Tibial nerve (tissue), 4 donors: ENCODE results near the gene SLC66A2. TPM values are rescaled to one million over a fixed set of nuclear protein-coding genes. Genes with fewer than 3 reads are reported as not detected.

Experiments used
- DNase-seq, 2 donors: peaks; one replicate each; pipeline ENCODE4 v3.0.0-alpha.2; 2019; ENCODE audit warnings: low spot score in 2 of 2
- H3K27ac ChIP-seq, 4 donors: fragments of 200-600 bp; sonication (generic) in 3 of 4; one replicate each; pipeline ENCODE4 v1.5.1; 2017 to 2019; ENCODE audit warnings: mild to moderate bottlenecking in 1 of 4
- H3K27me3 ChIP-seq, 2 donors: fragments of 200-600 bp; sonication (generic) in 1 of 2; one replicate each; pipeline versions ENCODE4 v1.5.1 to v1.6.0; 2017 to 2019
- H3K36me3 ChIP-seq, 3 donors: fragments of 200-600 bp; sonication (generic); one replicate each; pipeline ENCODE4 v1.5.1; 2018 to 2019
- H3K4me1 ChIP-seq, 4 donors: fragments of 200-600 bp; sonication (generic) in 3 of 4; one replicate each; pipeline ENCODE4 v1.5.1; 2017 to 2019
- H3K4me3 ChIP-seq, 4 donors: fragments of 200-600 bp; sonication (generic) in 3 of 4; one replicate each; pipeline ENCODE4 v1.5.1; 2017 to 2019; ENCODE audit warnings: mild to moderate bottlenecking in 1 of 4, moderate library complexity in 1 of 4
- H3K9me3 ChIP-seq, 4 donors: fragments of 200-600 bp; sonication (generic) in 3 of 4; one replicate each; pipeline ENCODE4 v1.5.1; 2017 to 2019
- CTCF ChIP-seq, 5 experiments: fragments of 200-600 bp in 3 of 5; fragments of 450-650 bp in 2 of 5; sonication (generic) in 3 of 5; IDR thresholded peaks; one replicate each; pipeline ENCODE4 v1.5.1; 2016 to 2019; ENCODE audit warnings: antibody characterized with exemption in 5 of 5, mild to moderate bottlenecking in 3 of 5, moderate library complexity in 2 of 5
- EP300 ChIP-seq, 2 donors: sonication (generic); formaldehyde crosslinking; IDR thresholded peaks; one replicate each; pipeline ENCODE4 v1.6.1; 2017; ENCODE audit warnings: antibody characterized with exemption in 2 of 2, mild to moderate bottlenecking in 1 of 2
- POLR2A ChIP-seq, 2 donors: fragments of 450-650 bp; IDR thresholded peaks; one replicate each; pipeline ENCODE4 v1.6.1; 2017; ENCODE audit warnings: antibody characterized with exemption in 2 of 2, mild to moderate bottlenecking in 2 of 2, moderate library complexity in 2 of 2
- WGBS, 2 donors: methylation state at CpG; one replicate each; pipeline ENCODE4 v1.1.5; 2018; 5-methylcytosine and 5-hydroxymethylcytosine counted together
- total RNA-seq, 4 donors: library from RNA; depleted of rRNA; stranded (reverse); fragments of >200 nt; gene quantifications; one replicate each; pipeline ENCODE4 v1.1.0, GENCODE V29; 2016

SLC66A2 gene
- total RNA-seq, 4 donors from 2014 or later: 112 to 361 (median 222) TPM

- DNase-seq: no peak
- WGBS, 2 donors: 78 to 94% methylated on average over 13 to 14 of the region's 14 CpGs
Measured at GRCh38 chr18:79975985-79976680, 24.7 kb upstream of the SLC66A2 start.

GRCh38 chr18:79975043-79975442 is 23.6 kb upstream of the SLC66A2 start:
- no peak overlapping the region for H3K27ac ChIP-seq
- WGBS, 2 donors: 88 to 91% methylated on average over 4 of the region's 4 CpGs
- no peak for TF ChIP-seq POLR2A (IDR thresholded peaks at IDR 0.05)
- no peak for TF ChIP-seq EP300 (IDR thresholded peaks at IDR 0.05)
- TF ChIP-seq CTCF (IDR thresholded peaks at IDR 0.05): no peak
- H3K4me3 ChIP-seq: no peak overlapping the region
- DNase-seq: no peak
- H3K4me1 ChIP-seq: no peaks in the 10 kb centered on the region
- H3K36me3 ChIP-seq: peaks cover 0 to 75% (median 9%) of the 10 kb centered on the region in 3 donors
- no peaks in the 10 kb centered on the region for H3K9me3 ChIP-seq
- H3K27me3 ChIP-seq: no peaks in the 10 kb centered on the region

More at GRCh38 chr18:79975985-79976680, 24.7 kb upstream of the SLC66A2 start:
- H3K9me3 ChIP-seq: no peaks in the 10 kb centered on the region
- peaks cover 0 to 64% (median 9%) of the 10 kb centered on the region in 3 donors for H3K36me3 ChIP-seq
- H3K4me1 ChIP-seq: peaks cover 0 to 4% (median 0%) of the 10 kb centered on the region in 4 donors
- H3K27me3 ChIP-seq: no peaks in the 10 kb centered on the region
- H3K4me3 ChIP-seq: no peak overlapping the region
- no peak overlapping the region for H3K27ac ChIP-seq
- TF ChIP-seq POLR2A (IDR thresholded peaks at IDR 0.05): no peak
- TF ChIP-seq CTCF (IDR thresholded peaks at IDR 0.05): no peak
- no peak for TF ChIP-seq EP300 (IDR thresholded peaks at IDR 0.05)

- no peak for TF ChIP-seq POLR2A (IDR thresholded peaks at IDR 0.05)
- no peak for TF ChIP-seq CTCF (IDR thresholded peaks at IDR 0.05)
- no peak for TF ChIP-seq EP300 (IDR thresholded peaks at IDR 0.05)
- Histone ChIP-seq H3K36me3 (peaks cover 0 to 80% (median 9%) of the 10 kb centered on the region in 3 donors), H3K4me3 (no peak overlapping the region), H3K9me3 (no peaks in the 10 kb centered on the region), H3K27ac (no peak overlapping the region), H3K27me3 (no peaks in the 10 kb centered on the region), H3K4me1 (no peaks in the 10 kb centered on the region)
- DNase-seq: no peak
- 94 to 96% methylated on average over 4 of the region's 4 CpGs for WGBS, 2 donors
Measured at GRCh38 chr18:79974025-79974654, 22.7 kb upstream of the SLC66A2 start.

GRCh38 chr18:79973517-79973916 is 22.1 kb upstream of the SLC66A2 start:
- H3K4me3 ChIP-seq: no peak overlapping the region
- no peak overlapping the region for H3K27ac ChIP-seq
- no peaks in the 10 kb centered on the region for H3K27me3 ChIP-seq
- H3K36me3 ChIP-seq: peaks cover 0 to 81% (median 9%) of the 10 kb centered on the region in 3 donors
- no peaks in the 10 kb centered on the region for H3K4me1 ChIP-seq
- WGBS, 2 donors: 89 to 90% methylated on average over 16 of the region's 16 CpGs
- no peaks in the 10 kb centered on the region for H3K9me3 ChIP-seq
- TF ChIP-seq POLR2A (IDR thresholded peaks at IDR 0.05) (no peak), EP300 (IDR thresholded peaks at IDR 0.05) (no peak), CTCF (IDR thresholded peaks at IDR 0.05) (no peak)
- DNase-seq: no peak

GRCh38 chr18:79972720-79973119 is 21.3 kb upstream of the SLC66A2 start:
- 88 to 91% methylated on average over 3 of the region's 3 CpGs for WGBS, 2 donors
- H3K36me3 ChIP-seq: peaks cover 0 to 89% (median 9%) of the 10 kb centered on the region in 3 donors
- TF ChIP-seq CTCF (IDR thresholded peaks at IDR 0.05): no peak
- no peak for TF ChIP-seq POLR2A (IDR thresholded peaks at IDR 0.05)
- no peak for TF ChIP-seq EP300 (IDR thresholded peaks at IDR 0.05)

More at GRCh38 chr18:79972720-79973119, 21.3 kb upstream of the SLC66A2 start:
- H3K27me3 ChIP-seq: no peaks in the 10 kb centered on the region
- no peak overlapping the region for H3K4me3 ChIP-seq
- no peak for DNase-seq
- no peaks in the 10 kb centered on the region for H3K4me1 ChIP-seq
- H3K9me3 ChIP-seq: no peaks in the 10 kb centered on the region
- no peak overlapping the region for H3K27ac ChIP-seq
